NCI-H2227 treated with DMSO at 0.1 percent for 48 hours (cell line): ENCODE results near the gene UBAC2.

Experiments
- DNase-seq: peaks from one replicate; lab custom pipeline; 2025; lab: John Stamatoyannopoulos, UW

Gene UBAC2

GRCh38 chr13:99339230-99339721 lies 138.6 kb downstream of the UBAC2 start:
- no peak for DNase-seq

- no peak for DNase-seq
These were observed 139.2 kb downstream of the UBAC2 start for GRCh38 chr13:99339736-99340397.

- DNase-seq, result no peak
These were observed 140.0 kb downstream of the UBAC2 start for GRCh38 chr13:99340638-99341037.

- no peak for DNase-seq
These were observed 141.5 kb downstream of the UBAC2 start for GRCh38 chr13:99341969-99342722.

- no peak for DNase-seq
These were observed 142.2 kb downstream of the UBAC2 start for GRCh38 chr13:99342723-99343315.

- DNase-seq, result no peak
These were observed 144.1 kb downstream of the UBAC2 start for GRCh38 chr13:99344610-99345208.

- DNase-seq, result no peak
These were observed 144.7 kb downstream of the UBAC2 start for GRCh38 chr13:99345345-99345744.

GRCh38 chr13:99346335-99347042 lies 145.8 kb downstream of the UBAC2 start:
- no peak for DNase-seq

- DNase-seq, result no peak
These were observed 146.8 kb downstream of the UBAC2 start for GRCh38 chr13:99347335-99347878.

- DNase-seq, result no peak
These were observed 147.3 kb downstream of the UBAC2 start for GRCh38 chr13:99347911-99348451.

- DNase-seq, result no peak
These were observed 149.5 kb downstream of the UBAC2 start for GRCh38 chr13:99350191-99350590.

GRCh38 chr13:99351772-99352171 lies 151.1 kb downstream of the UBAC2 start:
- DNase-seq, result no peak

- no peak for DNase-seq
These were observed 151.9 kb downstream of the UBAC2 start for GRCh38 chr13:99352351-99353245.

- no peak for DNase-seq
These were observed 152.6 kb downstream of the UBAC2 start for GRCh38 chr13:99353246-99353600.

- DNase-seq, result no peak
These were observed 153.2 kb downstream of the UBAC2 start for GRCh38 chr13:99353836-99354235.

- no peak for DNase-seq
These were observed 153.8 kb downstream of the UBAC2 start for GRCh38 chr13:99354371-99354951.

- no peak for DNase-seq
These were observed 154.8 kb downstream of the UBAC2 start for GRCh38 chr13:99355267-99356011.

GRCh38 chr13:99356012-99356261 lies 155.3 kb downstream of the UBAC2 start:
- DNase-seq, result no peak

- no peak for DNase-seq
These were observed 155.8 kb downstream of the UBAC2 start for GRCh38 chr13:99356262-99357091.
